Ramos (cell line): Measurements from ENCODE around the gene CARD9.

ENCODE experiments used
- in situ Hi-C: fragments of 300-500 bp; cut with MboI; formaldehyde crosslinking; loops from one replicate; pipeline ENCODE4 v1.14.3; 2022; ENCODE audit warnings: low sequenced_read_pairs; ENCODE audit not compliant: unreplicated experiment

The CARD9 gene

DNA sequence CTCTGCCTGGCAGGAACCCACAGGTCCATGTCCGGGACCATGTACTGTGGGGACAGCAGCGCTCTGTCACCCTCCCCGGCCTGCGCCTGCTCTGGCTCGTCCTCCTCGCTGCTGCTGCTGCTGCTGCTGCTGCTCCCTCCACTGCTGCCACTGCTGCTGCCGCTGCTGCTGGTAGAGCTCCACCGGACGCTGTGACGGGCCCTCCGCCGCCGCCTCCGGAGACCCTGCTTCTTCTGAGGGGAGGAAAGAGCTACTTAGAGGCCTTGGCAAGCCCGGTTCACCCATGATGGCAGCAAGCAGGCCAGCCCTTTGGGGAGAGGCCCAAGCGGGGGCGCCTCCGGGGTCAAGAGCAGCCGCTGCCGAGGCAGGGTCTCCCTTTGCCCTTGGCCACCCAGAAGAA is 10.0 kb upstream of the CARD9 start:
- in situ Hi-C loops: no loop called here

DNA sequence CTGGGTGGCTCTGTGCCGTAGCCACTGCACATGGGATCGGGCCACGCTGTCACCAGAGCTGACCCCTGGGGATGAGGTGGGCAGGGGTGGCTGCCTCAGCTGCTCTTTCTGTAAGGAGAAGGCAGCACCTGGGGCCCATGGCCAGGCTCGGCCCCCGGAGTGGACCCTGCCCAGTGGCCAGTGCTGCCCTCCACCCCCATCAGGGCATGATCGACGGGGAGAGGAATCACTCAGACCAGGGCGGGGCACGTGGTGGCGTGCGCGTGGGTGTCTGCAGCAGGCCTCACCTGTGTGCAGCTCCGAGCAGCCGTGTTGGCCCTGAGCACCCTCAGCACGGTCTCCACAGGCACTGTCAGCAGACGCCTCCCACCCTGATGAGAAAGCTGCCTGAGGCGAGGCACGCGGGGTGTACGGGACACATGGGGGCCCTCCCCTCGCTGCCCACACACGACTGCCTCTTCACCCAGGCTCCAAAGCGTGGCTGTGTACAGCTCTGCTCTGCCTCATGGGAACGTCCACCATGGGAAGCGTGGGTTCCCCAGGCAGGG is 8.6 kb upstream of the CARD9 start:
- in situ Hi-C loops: no loop called here

DNA sequence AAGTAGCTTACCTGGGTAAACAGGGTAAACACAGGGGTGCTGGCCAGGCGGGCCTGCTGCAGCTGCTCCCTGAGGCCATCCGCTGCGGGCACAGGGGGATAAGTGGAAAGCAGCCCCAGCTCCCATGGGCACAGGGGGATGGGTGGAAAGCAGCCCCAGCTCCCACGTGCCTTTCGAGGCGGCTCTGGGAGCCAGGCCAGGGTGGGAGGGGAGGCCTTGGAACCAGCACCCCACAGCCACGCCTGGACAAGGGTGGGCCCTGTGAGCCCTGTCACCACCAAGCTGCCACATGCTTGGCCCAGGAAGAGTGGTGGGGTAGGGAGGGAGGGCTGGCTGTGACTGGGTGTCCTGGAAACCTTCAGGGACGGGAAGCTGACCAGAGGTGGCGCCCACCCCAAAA is 7.8 kb upstream of the CARD9 start:
- in situ Hi-C loops: no loop called here

DNA sequence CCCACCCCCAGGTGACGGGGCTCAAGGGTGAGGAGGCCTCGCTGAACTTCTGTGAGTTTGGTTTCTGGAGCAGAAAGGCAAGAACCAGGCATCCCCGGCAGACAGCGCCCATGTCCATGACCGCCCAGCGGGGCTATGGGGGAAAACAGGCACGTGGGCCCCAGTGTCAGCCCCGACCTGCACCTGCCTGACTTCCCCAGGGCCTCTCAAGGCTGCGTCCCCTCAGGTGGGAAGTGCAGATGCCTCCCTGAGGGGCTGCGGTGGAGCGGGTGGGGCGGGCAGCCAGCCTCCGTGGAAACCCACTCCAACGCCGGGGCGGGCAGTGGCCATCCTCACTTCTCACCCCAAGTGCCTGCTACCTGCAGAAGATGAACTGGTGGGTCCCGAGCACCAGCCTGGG is 6.9 kb upstream of the CARD9 start:
- in situ Hi-C loops: no loop called here

DNA sequence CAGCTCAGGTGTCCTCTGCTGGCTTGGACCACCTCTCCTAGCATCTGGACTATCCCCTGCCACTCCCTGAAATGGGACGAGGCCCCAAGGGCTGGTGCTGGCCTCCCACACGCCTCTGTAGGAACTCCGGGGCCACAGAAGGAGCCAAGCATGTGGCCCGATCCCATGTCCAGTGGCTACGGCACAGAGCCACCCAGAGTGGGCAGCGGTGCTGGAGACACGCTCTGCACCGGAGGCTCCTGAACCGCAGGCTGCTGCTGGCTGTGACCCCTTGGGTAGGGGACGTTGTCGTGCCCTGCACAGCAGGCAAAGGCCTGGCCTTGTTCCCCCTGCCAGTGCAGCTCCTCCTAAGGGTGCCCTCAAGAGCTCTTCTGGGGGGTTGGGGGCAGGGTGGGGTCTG is 6.4 kb upstream of the CARD9 start:
- in situ Hi-C loops: no loop called here

DNA sequence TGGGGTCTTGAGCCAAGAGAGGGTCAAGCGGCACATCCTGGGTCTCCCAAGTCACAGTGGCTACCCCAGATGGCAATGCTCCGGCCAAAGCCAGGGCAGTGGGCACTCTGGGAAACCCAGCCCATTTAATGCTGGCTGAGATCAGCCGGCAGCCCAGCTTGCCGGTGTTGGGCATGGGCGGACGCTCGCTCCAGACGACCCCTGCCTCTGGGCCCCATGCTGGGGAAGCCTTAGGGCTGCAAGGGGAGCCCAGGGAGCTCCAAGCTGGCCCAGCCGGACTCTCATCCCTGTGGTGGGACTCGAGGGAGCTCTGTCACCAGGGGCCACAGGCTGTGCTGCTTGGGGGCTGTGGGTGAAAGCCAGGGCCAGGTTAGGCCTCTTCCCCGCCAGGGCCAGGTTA is 5.9 kb upstream of the CARD9 start:
- in situ Hi-C loops: no loop called here

DNA sequence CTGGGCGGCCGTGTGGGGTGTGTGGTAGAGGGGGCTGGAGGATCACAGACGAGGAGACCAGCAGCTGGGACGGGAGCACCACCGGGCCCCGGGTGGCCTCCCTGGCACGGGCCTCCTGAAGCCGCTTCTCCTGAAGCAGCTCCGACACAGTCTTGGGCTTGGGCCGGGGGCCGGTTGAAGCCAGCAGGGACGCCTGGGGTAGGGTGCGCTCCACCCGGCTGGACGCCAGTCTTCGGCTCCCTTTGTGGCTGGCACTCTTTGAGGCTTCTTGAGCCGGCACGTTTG is 5.5 kb upstream of the CARD9 start:
- in situ Hi-C loops: no loop called here

DNA sequence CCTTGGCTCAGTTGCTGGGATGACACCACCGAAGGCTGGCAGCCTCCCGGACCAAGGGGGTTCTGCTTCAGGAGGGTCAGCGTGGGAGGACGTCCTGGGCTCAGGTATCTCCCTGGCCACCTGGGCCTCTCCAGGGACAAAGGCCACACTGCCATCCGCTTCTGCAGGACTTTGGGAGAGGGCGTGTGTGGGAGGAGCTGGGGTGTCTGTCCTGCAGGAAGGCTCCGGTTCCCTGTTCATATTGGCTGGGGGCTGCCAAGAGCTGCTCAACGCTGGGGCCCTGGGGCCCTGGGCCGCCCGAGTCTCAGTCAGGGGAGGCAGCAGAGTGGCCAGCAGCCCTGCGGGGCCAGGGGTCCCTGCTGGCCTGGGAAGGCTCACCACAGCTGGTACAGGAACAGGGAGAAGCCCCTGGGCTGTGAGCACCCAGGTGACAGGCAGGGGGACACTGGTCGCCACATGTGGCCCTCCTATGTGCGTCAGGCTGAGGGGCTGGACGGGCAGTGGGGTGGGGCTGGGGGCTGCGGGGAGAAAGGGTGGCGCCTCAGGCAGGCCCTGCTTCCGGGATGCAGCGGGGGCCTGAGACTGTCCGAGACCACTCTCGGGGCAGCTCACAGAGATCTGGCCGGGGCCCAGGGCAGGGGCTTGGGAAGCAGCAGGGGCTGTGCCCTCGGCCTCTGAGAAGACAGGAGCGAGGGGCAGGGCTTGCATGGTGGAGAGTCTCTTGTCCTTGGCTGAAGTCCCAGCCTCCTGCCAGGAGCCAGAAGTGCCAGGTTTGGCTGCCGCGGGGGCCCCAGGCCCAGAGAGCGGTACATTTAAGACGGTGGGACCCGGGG is 4.9 kb upstream of the CARD9 start:
- in situ Hi-C loops: no loop called here

DNA sequence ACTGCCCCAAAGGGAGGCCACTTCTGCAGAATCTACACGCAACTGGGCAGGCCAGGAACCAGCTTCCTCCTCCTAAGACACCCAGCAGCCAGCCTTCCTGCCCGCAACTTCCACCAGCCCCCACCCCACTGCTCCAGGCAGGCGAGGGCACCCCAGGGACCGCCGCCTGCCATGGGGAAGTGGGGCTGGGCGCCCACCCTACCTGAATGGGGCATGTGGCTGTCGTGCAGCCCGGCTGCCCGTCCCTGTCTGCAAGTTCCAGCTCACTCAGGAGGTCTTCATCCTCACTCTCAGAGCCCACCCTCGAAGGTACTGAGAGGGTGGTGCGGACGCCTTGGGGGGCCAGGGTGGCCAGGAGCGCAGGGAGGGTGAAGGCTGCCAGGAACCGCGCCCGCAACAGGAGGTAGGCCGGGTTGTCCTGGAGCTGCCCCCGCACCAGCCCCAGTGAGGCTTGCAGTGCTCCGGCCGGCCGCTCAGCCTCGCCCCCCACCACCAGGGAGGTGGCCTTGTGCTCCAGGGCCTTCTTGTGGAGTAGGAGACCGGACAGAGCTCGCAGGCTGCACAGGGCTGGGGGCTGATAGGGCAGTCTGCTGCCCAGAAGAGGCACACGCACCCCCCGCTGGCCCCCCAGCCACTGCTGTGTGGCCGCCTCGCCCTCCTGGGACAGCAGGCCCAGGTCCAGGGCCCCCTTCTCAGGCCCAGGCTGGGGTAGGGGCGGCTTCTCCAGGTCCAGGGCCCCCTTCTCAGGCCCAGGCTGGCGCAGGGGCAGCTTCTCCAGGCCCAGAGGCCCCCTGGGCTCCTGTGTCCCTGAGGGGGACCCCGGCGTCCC is 4.1 kb upstream of the CARD9 start:
- in situ Hi-C loops: no loop called here

DNA sequence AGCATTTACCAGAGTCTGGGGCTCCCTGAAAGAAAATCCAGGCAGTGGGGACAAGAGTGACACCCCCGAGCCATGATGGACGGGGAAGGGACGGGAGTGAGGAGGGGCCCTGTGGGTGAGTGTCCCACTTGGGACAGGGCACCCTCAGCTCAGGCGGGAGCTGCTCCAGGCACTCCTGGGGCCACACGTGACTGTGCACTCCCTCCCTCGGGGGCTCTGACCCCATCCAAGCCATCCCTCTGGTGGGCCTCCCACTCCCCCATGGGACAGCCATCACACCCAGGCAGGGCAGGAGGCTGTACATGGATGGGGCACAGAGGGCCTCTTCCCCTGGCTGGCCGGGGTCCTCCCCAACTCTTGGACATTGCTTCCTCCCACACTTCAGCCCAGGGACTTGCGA is 3.0 kb upstream of the CARD9 start:
- in situ Hi-C loops: no loop called here

DNA sequence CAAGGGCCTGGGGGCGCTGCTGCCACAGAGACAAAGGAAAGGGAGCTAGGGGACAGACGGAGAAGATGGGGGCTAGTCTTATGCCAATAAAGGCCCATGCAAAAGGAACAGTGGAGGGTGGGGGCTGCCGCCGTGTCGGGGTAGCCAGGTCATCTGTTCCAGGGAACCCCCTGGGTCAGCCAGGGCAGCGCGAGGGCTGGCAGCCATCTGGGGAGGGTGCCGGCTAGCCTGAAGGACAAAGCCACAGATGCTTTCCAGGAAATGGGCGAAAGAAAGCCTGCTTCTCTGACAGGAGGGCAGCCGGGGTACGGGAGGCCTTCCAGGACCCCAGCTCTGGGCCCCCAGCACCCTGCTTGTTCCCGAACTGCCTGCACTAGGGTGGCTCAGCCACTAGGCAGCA is 1.6 kb upstream of the CARD9 start:
- in situ Hi-C loops: no loop called here

DNA sequence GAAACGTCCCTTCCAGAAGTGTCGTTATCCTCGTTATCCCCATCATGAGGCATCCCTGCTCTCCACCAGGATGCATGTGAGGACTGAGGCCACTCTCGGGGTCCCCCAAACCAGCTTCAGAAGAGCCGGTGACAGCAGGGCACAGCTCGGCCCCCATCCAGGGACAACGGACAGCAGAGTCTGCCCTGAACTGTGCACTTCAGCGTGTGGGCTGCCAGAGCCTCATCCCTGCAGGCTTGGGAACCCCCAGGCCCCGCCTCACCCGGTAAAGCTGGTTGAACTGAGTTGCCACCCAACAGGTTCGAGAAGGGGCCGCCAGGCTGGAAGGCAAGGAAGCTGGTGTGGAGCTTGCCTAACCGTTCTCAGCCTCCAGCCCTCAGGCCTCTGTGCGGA is 710 bp upstream of the CARD9 start:
- in situ Hi-C loops: no loop called here

DNA sequence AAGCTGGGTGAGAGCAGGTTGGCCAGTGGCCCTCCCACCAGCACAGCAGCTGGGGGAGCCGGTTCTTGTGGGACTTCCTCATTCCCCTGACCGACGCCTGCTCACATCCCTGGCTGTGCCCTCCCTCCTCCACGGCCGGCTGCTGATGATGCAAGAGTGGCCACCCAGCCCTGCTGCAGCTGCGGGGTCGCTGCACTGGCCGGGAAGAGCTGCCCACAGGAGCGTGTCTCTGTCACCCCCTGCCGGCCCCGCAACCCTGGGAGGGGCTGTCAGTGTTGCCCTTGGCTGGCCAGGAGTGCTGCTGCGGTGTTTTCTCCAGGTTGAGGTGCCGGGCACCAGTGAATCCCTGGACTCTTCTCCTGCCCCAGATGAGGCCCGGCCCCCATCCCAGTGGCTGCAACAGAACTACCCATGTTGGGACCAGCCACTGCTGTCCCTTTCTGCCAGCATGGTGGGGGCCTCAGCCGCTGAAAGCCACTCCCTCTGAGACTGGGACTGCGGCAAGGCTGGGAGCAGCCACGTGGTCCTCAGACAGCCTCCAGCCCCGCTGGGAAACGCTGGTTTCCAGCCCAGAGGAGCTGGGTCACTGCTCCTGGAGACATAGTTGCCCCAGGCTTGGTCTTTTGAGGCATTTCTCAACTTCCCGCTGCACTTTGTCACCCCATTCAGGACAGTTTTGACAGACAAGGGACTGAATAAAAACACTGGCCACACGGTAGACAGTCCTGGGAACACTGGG is 739 bp downstream of the CARD9 start:
- in situ Hi-C loops: no loop called here

DNA sequence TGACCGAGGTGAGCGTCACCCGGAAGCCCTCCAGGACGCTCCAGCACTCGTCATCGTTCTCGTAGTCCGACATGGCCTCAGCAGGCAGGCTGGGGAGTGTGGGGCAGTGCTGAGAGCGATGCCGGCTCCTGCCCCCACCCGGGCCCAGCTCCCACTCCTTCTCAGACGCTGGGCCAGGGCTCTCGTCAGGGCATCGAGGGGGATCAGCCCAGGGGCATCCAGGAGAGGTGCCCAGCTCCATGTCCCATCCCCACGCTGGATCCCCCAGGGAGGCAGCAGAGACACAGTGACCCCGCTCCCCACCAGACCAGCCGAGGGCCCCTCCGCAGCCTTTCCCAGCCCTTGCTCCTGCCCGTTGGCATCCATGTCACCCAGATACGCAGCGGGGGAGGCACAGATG is 1.5 kb downstream of the CARD9 start:
- in situ Hi-C loops: no loop called here

DNA sequence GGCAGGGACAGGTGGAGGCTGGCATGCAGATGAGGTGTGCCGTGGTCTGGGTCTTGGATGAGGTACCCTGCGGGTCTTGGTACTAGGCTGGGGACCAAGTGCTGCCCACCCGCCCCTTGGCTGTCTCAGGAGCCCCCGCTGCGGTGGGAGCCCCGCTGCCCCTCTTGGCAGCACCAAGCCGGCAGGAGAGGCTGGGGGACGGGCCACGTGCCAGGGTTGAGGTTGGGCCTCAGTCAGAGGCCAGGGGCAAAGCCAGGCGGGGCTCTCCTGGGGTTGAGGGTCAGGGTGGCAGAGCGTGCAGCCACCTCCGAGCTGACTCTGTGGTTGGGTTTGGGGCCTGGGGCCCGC is 2.0 kb downstream of the CARD9 start:
- in situ Hi-C loops: no loop called here

DNA sequence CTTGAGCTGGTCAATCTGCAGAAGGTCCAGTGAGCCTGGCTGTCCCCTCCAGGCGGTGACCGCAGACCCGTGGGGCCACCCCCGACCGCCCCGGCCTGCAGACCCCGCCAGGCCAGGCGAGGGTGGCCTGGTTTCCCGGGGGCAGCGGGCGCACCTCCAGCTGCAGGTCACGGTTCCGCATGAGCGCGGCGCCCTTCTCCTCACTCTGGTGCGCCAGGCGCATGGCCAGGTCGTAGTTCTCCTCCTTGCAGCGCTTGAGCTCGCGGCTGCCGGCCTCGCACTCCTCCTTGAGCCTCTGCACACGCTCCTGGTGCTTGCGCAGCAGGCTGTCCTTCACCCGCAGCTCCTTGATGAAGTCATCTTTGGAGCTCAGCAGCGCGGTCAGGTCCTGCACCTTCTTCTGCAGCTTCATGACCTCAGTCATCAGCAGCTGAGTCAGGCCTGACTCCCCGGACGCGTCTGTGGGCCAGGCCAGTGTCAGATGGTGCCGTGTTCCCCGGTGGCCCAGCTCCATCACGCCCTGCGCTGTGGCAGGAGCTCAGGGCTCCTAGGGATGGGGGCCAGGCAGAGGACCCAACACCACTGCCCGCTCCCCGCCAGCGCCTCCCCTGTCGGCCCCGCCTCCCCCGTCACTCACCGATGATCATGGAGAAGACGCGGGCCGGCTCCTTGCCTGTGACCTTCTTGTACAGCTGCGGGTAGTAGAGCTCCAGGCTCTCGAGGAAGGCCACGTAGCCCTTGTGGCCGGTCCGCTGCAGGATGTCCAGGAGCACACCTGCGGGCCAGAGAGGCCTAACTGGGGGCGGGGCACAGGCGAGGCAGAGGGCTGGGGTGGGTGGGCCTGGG is 2.6 kb downstream of the CARD9 start:
- in situ Hi-C loops: no loop called here

DNA sequence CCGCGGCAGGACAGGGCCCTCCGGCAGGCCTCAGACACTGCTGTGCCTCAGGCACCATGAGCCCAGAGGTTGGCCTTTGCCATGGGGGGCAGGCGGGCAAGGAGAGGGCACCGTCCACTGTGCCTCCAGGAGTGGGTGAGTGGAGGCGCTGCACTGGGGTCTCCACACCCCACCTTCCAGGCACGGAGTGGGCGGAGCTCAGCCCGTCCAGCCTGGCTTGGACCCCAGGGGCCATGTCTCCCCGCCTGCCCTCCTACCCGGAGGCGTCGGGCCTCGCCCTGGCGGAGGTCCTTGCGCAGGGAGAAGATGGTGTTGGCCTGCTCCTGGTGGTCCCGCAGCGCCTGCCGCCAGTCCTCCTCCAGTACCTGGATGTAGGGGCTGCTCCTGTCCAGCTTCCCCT is 3.4 kb downstream of the CARD9 start:
- in situ Hi-C loops: no loop called here

DNA sequence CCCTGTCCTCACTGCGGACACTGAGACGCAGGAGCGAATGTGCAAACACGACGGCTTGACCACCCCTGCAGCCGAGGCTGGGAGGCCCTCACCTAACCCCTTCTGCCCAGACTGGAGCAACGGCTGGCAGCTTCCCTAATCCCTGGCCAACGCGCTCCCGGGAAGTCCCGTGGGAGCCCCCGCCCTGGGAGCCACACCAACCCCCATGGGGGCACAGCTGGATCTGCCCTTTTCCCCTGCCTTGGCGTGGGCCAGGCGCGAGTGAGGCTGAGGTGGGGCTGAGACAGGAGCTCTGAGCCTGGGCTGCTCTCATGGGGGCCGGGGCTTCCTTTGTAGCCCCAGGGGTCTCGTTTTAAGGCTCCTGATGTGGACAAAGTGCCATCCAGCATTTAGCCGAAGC is 5.3 kb downstream of the CARD9 start:
- in situ Hi-C loops: no loop called here

DNA sequence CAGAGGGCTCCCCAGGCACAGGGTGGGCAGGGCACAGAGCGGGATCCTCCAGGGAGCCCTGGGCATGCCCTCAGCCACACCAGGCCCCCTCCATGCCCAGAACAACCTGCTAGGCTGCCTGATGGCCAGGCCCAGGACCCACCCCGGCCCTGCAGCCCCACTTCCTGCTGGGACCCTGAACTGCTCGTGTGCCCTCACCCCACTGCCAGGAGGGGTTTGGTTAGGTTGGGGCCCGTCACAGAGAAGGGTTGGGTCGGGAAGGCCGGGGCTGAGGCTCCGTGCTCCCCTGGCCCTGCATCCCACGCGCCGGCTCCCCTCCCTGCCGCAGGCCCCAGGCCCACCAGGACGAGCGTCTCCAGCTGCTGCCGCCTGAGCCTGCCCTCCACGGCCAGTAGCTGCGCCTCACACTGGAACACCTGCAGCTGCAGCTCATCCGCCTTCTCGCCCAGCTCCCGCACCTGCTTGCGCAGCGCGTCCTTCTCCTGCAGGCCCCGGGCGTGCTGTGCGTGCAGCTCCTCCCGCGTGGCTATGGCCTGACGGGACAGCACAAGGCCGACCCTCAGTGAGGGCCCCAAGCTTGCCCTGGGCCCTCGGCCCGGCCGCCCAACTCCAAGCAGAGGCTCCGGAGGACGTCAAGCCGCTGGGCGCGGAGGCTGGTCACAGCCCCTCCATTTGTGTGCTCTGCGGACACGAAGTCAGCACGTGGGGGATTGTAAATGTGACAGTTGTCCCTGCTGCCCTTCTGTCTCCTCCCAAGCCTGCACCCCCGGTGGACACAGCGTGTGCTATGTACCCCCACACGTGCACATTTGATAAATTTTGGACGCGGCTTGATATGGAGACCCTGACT is 5.9 kb downstream of the CARD9 start:
- in situ Hi-C loops: no loop called here
